Measurements from ENCODE around the gene ST7. TPM values are rescaled to one million over a fixed set of nuclear protein-coding genes. Genes with fewer than 3 reads are reported as not detected.

The ST7 gene
- total RNA-seq, 1 donor, result 31.5 TPM

DNA sequence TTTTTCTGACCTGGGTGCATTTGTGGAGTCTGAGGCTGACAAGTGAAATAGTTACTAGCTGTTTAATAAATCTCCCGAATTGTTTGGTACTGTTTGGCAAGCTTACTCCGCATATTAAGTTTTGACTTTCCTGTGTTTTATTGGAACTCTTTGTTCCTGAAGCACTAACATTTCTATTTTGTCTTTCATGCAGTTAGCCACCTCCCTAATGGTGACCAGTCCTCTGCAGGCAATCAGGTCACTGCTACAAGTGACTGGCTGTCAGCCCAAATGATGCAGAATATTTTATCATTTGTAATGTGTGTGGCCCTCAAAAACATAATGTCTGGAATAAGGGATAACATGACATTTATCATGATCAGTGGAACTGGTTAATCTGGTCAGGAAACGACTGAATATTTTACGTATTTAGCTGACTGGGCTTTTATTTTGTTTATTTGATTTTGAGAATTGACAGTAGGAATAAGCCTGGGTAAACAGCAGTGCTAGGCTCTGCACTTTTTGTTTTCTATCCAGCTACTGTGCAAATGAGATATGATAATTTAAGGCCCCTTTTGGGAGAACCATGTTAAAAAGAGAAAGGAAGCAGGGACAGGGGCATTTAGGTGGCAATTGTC, 82.9 kb downstream of the ST7 start:
- no peak overlapping the region for H3K4me3 ChIP-seq (ENCODE audit: low read depth, low read length)
- TF ChIP-seq, protein P1, sequence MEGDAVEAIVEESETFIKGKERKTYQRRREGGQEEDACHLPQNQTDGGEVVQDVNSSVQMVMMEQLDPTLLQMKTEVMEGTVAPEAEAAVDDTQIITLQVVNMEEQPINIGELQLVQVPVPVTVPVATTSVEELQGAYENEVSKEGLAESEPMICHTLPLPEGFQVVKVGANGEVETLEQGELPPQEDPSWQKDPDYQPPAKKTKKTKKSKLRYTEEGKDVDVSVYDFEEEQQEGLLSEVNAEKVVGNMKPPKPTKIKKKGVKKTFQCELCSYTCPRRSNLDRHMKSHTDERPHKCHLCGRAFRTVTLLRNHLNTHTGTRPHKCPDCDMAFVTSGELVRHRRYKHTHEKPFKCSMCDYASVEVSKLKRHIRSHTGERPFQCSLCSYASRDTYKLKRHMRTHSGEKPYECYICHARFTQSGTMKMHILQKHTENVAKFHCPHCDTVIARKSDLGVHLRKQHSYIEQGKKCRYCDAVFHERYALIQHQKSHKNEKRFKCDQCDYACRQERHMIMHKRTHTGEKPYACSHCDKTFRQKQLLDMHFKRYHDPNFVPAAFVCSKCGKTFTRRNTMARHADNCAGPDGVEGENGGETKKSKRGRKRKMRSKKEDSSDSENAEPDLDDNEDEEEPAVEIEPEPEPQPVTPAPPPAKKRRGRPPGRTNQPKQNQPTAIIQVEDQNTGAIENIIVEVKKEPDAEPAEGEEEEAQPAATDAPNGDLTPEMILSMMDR (IDR thresholded peaks at IDR 0.05; ENCODE audit: insufficient read depth, low read depth, low read length), result no peak

DNA sequence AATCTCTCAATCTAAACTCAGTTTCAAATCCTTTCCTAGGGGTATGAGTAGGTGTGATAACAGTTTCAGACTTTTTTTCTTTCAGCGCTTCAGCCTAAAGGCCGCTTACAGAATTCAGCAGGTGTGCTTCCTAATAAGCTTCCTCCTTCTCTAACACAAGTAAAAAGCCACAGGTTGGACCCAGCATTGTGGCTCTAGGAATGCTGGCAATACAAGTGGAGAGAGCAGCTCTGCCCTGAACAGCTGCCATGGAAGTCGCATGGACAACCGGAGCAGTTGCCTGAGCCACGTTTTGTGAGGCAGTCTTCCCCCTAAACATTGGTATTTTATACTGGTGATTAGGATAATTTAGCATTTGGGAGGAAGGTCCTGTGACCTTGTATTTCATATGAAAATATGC, 83.5 kb downstream of the ST7 start:
- DNase-seq (ENCODE audit: low read depth), result no peak
- no peak overlapping the region for H3K4me3 ChIP-seq (ENCODE audit: low read depth, low read length)
- TF ChIP-seq, protein P1 (IDR thresholded peaks at IDR 0.05; ENCODE audit: insufficient read depth, low read depth, low read length), result no peak

More for the DNA sequence above, 82.9 kb downstream of the ST7 start:
- no peak for DNase-seq (ENCODE audit: low read depth)

DNA sequence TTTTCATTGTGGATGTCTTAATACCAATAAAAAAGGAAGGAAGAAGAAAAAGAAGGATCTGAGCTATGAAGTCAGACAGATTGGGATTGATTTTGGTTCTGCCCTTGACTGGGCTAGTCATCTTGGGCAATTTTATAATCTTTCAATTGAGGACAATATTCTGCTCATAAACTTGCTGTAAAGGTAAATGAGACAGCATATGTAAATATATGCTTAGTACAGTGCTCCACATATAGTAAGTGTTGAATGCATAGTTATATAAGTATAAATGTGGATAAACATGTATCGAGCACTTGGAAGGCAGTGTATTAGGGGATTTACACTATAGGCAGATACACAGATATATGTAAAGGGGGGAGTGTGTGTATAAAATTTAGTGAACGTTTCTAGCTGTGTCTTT, 85.1 kb downstream of the ST7 start:
- no peak for DNase-seq (ENCODE audit: low read depth)
- H3K4me3 ChIP-seq (ENCODE audit: low read depth, low read length), result no peak overlapping the region
- TF ChIP-seq, protein P1 (IDR thresholded peaks at IDR 0.05; ENCODE audit: insufficient read depth, low read depth, low read length), result no peak

DNA sequence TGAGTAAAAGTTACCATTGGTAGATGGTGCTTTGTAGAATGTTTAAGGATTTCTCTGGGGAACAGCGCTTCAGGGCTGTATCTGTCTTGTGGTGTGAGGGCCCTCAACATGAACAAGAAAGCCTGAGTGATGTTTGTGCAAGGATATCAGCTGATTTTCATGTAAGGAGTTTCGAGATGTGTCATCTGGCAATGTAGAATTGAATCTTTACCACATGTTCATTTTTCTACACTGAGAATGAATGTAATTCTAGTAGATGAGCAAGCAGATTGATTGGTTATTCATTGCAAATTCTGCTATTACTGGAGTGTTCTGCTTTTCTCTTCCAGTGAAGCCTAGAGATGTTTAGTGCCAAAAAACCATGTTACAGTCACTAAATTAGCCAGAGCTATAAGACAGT, 87.7 kb downstream of the ST7 start:
- DNase-seq (ENCODE audit: low read depth), result peak; percentile 16
- TF ChIP-seq, protein P1 (IDR thresholded peaks at IDR 0.05; ENCODE audit: insufficient read depth, low read depth, low read length), result no peak
- no peak overlapping the region for H3K4me3 ChIP-seq (ENCODE audit: low read depth, low read length)

DNA sequence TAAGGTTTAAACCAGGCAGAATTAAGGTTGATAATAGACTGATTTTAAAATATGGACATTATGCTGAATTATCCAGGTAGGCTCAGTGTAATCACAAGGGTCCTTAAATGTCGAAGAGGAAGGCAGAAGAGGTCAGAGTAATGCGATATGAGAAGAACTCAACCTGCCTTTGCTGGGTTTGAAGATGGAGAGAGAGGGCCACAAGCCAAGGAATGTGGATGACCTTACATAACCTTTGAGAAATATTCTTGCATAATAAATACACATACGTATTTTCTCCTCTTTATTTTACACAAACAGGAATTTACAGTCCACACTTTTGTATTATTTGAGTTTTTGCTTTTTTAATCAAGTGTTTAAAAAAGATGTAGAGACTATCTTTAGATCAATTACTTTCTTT, 88.5 kb downstream of the ST7 start:
- no peak for DNase-seq (ENCODE audit: low read depth)
- TF ChIP-seq, protein P1 (IDR thresholded peaks at IDR 0.05; ENCODE audit: insufficient read depth, low read depth, low read length), result no peak
- no peak overlapping the region for H3K4me3 ChIP-seq (ENCODE audit: low read depth, low read length)

DNA sequence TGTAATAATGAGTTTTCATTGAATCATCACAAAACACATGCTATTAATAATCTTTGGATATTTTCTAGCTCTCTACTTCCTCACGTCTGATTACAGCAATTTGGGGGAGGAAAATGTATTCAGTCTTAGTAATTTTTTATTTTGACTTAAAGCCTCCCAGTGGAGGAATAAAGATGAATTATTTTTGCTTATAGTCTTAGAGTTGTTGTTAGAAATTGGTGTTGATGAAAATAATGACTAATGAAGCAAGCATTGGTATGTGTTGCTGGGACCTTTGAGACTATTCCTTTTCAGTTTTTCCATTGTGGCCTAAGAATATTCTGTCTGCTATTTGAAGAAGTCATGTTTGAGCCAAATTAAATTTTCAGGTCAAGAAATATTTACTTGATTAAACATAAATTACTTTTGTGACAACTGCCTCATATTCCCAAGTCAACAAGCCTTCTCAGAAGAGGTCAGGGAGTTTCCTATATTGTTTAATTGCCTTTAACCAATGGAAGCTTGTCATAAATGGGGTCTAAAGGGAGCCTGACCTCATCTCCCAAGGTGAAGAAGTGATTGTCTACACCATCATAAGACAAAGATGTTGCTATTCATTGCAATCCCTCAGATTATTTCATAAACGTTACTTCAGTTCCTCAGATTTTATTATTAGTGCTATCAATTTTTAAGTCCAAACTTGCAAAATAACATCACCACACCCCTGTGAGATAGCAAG, 90.0 kb downstream of the ST7 start:
- DNase-seq (ENCODE audit: low read depth), result peak; percentile 63
- H3K4me3 ChIP-seq (ENCODE audit: low read depth, low read length), result no peak overlapping the region
- TF ChIP-seq, protein P1 (IDR thresholded peaks at IDR 0.05; ENCODE audit: insufficient read depth, low read depth, low read length), result no peak
